CD4-positive, alpha-beta T cell treated with Interleukin-1 beta for 1 hour (primary cell): Measurements from ENCODE around the gene SLC8A1.

ENCODE experiments used
- DNase-seq, 2 donors: peaks; one replicate each; pipeline ENCODE4 v3.0.0-alpha.2; 2020 to 2022

SLC8A1 gene

GRCh38 chr2:40299781-40300180, 152.1 kb downstream of the SLC8A1 start:
- DNase-seq = no peak

- DNase-seq = no peak
Observed at GRCh38 chr2:40299173-40299572, 152.7 kb downstream of the SLC8A1 start.

- DNase-seq = no peak
Observed at GRCh38 chr2:40298026-40298425, 153.9 kb downstream of the SLC8A1 start.

GRCh38 chr2:40292291-40292690, 159.6 kb downstream of the SLC8A1 start:
- no peak for DNase-seq

DNA sequence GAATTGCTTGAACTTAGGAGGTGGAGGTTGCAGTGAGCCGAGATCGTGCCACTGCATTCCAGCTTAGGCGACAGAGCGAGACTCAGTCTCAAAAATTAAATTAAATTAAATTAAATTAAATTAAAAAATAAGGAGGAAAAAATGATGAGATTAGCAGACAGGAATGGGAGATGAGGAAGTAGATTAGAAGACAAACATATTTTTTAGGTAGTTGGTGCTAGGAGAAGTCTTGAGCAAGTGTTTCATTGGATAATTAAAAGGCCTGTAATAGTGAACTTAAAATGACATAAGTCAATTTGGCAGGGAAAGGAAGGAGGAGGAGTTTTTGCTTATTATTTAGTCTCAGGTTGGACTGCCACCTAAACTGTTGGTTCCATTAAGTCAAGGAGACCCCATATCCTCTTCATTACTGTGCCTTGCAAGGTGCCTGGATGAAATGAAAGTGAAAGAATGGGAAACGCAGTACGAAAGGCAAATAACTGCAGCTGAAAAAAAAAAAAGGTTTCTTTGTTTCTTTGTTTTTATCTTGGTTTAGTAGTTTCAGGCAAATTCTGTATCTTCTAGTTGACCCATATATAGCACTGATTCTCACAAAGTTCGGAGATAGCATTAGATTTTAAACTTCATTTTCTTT, 162.0 kb downstream of the SLC8A1 start:
- no peak for DNase-seq

GRCh38 chr2:40287773-40288172, 164.1 kb downstream of the SLC8A1 start:
- DNase-seq = no peak

- no peak for DNase-seq
Observed at GRCh38 chr2:40287195-40287594, 164.7 kb downstream of the SLC8A1 start.

- no peak for DNase-seq
Observed at GRCh38 chr2:40286721-40287120, 165.2 kb downstream of the SLC8A1 start.

DNA sequence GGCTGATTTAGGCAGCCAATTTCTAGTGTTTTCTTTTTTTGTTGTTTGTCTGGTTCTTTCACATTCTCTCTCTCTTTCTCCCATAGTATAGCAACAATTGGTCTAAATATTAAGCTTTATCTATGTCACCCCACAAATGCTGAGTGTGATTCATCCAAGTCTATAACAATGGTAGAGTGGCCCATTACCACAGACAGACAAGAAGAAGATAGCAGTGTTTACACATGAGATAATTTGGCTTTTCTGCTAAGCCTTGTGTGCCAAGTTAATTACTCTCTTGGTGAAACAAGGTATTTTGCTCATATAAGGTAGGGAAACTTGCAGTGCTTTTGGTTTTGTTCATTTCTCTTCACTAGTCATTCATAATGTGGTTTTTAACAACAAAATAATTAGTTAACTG, 166.5 kb downstream of the SLC8A1 start:
- DNase-seq = no peak

GRCh38 chr2:40284797-40285196, 167.1 kb downstream of the SLC8A1 start:
- DNase-seq = no peak

- DNase-seq = no peak
Observed at GRCh38 chr2:40283111-40283909, 168.6 kb downstream of the SLC8A1 start.

GRCh38 chr2:40282428-40282827, 169.5 kb downstream of the SLC8A1 start:
- no peak for DNase-seq

DNA sequence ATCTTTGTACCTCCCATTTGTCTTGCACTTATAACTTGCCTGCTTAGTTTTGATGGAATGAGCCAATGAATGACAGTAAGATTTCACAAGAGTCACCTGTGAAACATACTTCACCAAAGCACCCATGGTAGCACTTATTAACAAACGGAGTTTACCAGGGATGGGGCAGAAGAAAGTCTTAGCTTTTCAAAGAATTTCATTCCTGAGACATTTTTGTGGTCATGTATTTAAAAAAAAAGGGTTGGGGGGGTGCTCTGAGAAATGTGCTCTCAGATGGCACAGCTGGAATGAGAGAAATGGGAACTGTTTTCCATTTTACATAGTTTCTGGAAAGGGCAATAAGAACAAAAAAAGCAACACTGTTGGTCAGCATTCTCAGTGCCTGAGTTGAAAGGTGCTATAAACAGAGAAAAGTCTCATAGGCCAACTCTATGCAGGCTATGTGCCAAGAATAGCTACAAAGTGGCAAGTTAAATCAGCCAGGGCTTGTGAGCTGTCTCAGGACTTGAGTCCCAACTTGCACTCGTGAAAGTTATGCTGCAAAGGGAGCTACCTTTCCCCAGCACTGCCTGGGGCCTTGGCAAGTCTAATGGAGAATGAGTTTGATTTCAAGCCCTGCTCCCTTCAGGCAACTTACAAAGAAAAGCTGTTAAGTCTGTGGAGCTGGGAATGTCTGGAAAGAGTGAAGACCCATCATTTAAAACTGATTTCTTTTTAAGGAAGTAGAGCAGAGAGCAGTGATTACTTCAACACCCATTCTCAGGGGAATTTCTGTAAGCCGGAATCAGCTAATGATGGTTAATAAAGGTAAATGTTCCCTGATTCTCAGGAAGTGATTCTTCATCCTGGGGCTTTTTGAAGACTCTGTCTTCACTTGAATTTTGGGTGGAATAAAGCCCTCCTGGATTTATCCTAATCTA, 170.6 kb downstream of the SLC8A1 start:
- no peak for DNase-seq

DNA sequence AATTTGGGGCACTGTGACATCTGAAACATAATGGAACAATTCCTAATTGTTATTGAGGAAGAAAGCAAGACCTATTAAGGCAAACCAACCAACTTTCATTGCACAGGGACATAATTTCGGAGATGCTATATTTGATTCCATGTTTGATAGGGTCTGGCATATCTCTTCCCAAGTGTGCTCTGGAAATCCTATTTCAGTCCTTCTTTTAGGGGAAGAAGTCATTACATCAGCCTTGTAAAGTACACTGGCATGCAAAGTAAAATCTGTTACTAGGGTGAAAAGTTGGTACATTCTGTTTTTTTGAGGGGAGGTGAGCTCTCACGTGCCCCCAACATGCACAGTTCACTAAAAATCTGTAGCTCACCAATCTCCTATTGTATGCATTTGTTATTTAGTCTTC, 172.4 kb downstream of the SLC8A1 start:
- DNase-seq = no peak

DNA sequence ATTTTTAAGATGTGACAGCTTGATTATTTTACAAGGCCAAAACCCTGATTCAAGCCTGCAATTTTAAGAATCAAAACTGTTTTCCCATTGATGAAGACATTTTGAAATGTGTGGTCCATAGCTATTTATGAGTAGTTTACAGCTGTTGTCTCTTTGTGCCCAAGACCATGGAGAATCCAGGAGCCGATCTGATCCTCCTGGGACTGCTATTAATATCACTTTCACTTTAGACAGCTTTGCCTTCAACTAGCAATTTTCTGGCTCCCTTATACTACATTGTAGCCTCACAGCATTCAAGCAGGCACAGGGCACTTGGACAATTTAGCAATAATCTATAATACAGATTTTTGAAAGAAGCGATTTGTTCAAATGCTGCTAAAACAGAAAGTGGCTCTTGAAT, 172.9 kb downstream of the SLC8A1 start:
- no peak for DNase-seq

GRCh38 chr2:40276076-40276475, 175.8 kb downstream of the SLC8A1 start:
- DNase-seq = no peak

GRCh38 chr2:40274270-40274669, 177.6 kb downstream of the SLC8A1 start:
- DNase-seq = no peak

GRCh38 chr2:40273734-40274182, 178.1 kb downstream of the SLC8A1 start:
- DNase-seq = no peak

DNA sequence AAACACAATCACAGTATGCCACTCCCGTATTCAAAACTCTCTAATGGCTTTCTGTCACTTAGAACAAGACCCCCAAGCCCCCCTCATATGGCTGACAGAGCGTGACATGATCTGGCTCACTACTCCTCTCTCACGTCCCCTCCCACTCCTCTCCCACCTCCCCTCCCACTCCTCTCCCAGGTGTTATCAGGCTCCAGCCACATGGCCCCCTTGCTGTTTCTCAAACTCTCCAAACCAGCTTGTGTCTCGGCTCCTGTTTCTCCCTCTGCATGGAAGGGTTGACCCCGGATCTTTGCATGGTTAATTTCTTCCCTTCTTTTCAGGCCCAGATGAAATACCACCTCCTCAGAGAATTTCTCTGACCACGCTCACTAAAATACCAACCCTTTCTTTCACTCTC, 180.8 kb downstream of the SLC8A1 start:
- DNase-seq = no peak

DNA sequence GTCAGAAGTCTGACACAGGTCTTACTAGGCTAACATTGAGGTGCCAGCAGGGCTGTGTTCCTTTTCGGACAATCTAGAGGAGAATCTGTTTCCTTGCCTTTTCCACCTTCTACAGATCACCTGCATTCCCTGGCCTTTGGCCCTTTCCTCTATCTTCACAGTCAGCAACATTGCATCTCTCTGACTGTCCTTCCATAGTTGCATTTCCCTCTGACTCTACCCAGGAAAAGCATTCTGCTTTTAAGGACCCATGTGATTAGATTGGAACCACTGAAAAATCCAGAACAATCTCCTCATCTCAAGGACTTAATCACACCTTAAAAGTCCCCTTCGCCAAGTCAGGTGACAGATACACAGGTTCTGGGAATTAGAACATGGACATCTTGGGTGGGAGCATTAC, 181.5 kb downstream of the SLC8A1 start:
- no peak for DNase-seq

- DNase-seq = no peak
Observed at GRCh38 chr2:40268566-40268965, 183.3 kb downstream of the SLC8A1 start.

- DNase-seq = no peak
Observed at GRCh38 chr2:40266201-40266600, 185.7 kb downstream of the SLC8A1 start.

- no peak for DNase-seq
Observed at GRCh38 chr2:40265602-40266001, 186.3 kb downstream of the SLC8A1 start.

DNA sequence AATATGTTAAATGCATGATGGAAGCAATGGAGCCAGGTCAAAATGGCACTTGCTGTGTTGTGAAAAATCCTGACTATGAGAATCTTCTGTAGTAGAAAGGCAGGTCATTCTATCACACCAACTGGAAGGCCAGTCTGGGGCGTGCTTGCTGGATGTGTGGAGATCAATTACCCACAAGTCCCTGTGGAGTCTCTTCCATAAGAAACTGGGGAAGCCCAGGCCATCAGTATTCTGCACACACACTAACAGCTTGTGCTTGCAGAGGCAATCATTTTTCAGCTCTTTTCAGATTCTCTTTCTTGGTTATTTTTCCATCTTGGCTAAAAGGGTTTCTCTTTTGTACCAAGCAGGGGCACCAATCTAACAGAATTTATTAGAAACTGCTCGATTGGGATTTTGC, 190.8 kb downstream of the SLC8A1 start:
- DNase-seq = no peak
